GM21825 (cell line): ENCODE data around the gene FAM50A.
"Not testable (repeated sequence)": the region's sequence is repeated elsewhere in the genome, so short reads cannot be mapped to it uniquely, and the experiment has no call there.

Experiments used
- ATAC-seq: cut with Tn5 transposase; IDR thresholded peaks from one replicate; pipeline ENCODE4 v1.9.1; 2021; ENCODE audit warnings: mild to moderate bottlenecking, moderate library complexity; ENCODE audit not compliant: unreplicated experiment

The FAM50A gene

GRCh38 chrX:154481911-154482601 is 38.1 kb downstream of the FAM50A start:
- ATAC-seq, result no peak

GRCh38 chrX:154482786-154483185 is 38.8 kb downstream of the FAM50A start:
- ATAC-seq, result no peak

- ATAC-seq, result no peak
Measured at GRCh38 chrX:154483325-154483724, 39.4 kb downstream of the FAM50A start.

- ATAC-seq, result no peak
Measured at GRCh38 chrX:154484255-154485149, 40.6 kb downstream of the FAM50A start.

GRCh38 chrX:154485150-154486051 is 41.5 kb downstream of the FAM50A start:
- no peak for ATAC-seq

- ATAC-seq, result no peak
Measured at GRCh38 chrX:154486052-154486395, 42.1 kb downstream of the FAM50A start.

GRCh38 chrX:154486396-154487207 is 42.7 kb downstream of the FAM50A start, which contains the start of gene UBL4A:
Gene UBL4A (minus strand): TSS chrX:154486615. CDS start chrX:154486584, 31 bp downstream.
- no peak for ATAC-seq

- no peak for ATAC-seq
Measured at GRCh38 chrX:154487518-154488290, 43.8 kb downstream of the FAM50A start.

GRCh38 chrX:154488336-154489075 is 44.6 kb downstream of the FAM50A start:
- no peak for ATAC-seq

- ATAC-seq, result no peak
Measured at GRCh38 chrX:154489182-154489581, 45.2 kb downstream of the FAM50A start.

- ATAC-seq, result no peak
Measured at GRCh38 chrX:154490021-154490413, 46.1 kb downstream of the FAM50A start.

GRCh38 chrX:154490414-154491083 is 46.6 kb downstream of the FAM50A start, which contains the start of gene SLC10A3:
Gene SLC10A3 (minus strand): TSS chrX:154490629. CDS start chrX:154488940, 1,689 bp downstream.
- peak; percentile 76 for ATAC-seq

GRCh38 chrX:154494715-154495114 is 50.8 kb downstream of the FAM50A start:
- no peak for ATAC-seq

GRCh38 chrX:154495472-154495922 is 51.6 kb downstream of the FAM50A start:
- no peak for ATAC-seq

GRCh38 chrX:154496591-154497137 is 52.7 kb downstream of the FAM50A start:
- not testable (repeated sequence) for ATAC-seq
